Measurements from ENCODE around the gene P2RY14.

The P2RY14 gene

GRCh38 chr3:151278230-151278629 is at the start of gene P2RY14:
TSS of gene P2RY14 (minus strand) at chr3:151278542. CDS start at chr3:151214316, 64,226 bp downstream.
- intact Hi-C loops (cut with DNase I): no loop called here
- DNase-seq: no peak

GRCh38 chr3:151327571-151328198 is 49.3 kb upstream of the P2RY14 start:
- no peak for DNase-seq
- intact Hi-C loops (cut with DNase I): loop anchor here (5.0 kb wide), 1 partner anchor 100 kb away; no protein-coding TSS in a partner anchor

GRCh38 chr3:151322511-151322910 is 44.2 kb upstream of the P2RY14 start:
- DNase-seq: no peak
- intact Hi-C loops (cut with DNase I): no loop called here

GRCh38 chr3:151321526-151321925 is 43.2 kb upstream of the P2RY14 start:
- no peak for DNase-seq
- intact Hi-C loops (cut with DNase I): no loop called here

GRCh38 chr3:151320131-151320530 is 41.8 kb upstream of the P2RY14 start:
- intact Hi-C loops (cut with DNase I): no loop called here
- no peak for DNase-seq

DNA sequence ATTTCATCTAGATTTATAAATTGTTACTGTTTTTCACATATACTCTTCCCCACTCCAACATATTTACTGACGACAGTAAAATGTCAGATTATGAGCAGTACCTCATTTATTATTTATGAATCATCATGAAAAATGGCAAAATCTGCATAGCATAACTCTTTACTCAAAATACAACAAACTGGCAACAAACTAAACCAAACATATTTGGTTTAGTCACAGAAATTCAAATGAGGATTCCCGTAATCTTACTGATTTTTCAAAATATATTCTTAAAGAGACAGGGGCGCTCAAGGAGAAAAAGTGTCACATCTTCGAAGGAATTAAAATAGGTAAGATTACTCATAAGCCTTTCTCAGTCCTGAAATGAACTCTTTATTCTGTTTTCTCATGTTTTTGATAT is 41.3 kb upstream of the P2RY14 start:
- intact Hi-C loops (cut with DNase I): no loop called here
- no peak for DNase-seq

GRCh38 chr3:151318991-151319390 is 40.6 kb upstream of the P2RY14 start:
- no peak for DNase-seq
- intact Hi-C loops (cut with DNase I): no loop called here

DNA sequence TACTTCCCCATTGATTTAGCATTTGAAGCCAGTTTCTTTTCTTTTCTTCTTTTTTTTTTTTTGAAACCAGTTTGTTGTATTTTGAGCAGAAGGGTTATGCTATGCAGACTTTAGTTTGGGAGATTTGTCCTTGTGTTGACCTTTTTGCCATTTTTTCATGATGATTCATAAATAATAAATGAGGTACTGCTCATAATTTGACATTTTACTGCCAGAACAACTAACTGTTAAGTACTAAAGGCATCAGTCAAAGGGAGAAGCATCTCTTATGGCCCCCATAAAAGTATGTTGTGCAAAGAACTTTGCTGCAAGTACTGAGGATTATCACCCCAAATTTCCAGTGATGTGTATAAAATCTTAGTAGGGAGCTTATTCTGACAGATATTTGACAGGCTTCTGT is 40.0 kb upstream of the P2RY14 start:
- DNase-seq: no peak
- intact Hi-C loops (cut with DNase I): no loop called here

DNA sequence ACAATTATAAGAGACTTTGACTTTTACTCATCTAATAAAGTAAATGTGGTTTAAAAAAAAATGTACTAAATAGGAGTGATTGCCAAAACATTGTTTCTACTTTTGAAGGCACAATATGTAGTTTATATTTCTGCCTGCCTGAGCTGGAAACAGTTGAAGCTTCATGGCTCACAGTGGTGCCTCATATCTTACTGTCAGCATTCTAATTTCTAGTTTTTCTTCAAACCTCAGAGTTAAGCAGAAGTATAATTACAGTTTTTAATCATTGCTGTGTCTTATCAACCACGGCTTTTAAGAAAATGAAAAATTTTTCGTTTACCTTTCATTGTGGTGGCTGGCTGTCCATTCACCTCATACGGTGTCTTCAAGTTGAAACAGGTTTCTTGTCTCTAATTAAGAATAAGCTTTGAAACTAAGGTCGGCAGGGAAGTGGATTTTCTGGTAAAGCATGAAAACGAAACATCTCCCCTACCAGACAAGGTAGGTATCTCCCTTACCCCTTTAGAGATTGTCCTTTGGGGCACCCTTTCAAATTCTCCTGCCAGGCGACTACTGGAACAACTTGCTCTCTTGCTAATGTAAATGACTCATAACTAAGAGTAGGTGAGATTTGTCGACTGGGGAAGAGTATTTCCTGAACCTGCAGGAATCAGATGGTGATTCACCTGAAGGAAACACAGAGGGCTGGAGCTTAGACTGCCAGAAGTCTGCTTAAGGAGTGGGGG is 38.1 kb upstream of the P2RY14 start, which contains the start of gene GPR87:
Gene GPR87, minus strand, starts transcription at position 554 of the 725 bp plus-strand sequence. CDS start 16,720 bp downstream, outside the sequence.
- intact Hi-C loops (cut with DNase I): no loop called here
- no peak for DNase-seq

- no peak for DNase-seq
- intact Hi-C loops (cut with DNase I): no loop called here
These were observed 37.5 kb upstream of the P2RY14 start for GRCh38 chr3:151315846-151316245.

GRCh38 chr3:151315136-151315535 is 36.8 kb upstream of the P2RY14 start:
- no peak for DNase-seq
- intact Hi-C loops (cut with DNase I): no loop called here

DNA sequence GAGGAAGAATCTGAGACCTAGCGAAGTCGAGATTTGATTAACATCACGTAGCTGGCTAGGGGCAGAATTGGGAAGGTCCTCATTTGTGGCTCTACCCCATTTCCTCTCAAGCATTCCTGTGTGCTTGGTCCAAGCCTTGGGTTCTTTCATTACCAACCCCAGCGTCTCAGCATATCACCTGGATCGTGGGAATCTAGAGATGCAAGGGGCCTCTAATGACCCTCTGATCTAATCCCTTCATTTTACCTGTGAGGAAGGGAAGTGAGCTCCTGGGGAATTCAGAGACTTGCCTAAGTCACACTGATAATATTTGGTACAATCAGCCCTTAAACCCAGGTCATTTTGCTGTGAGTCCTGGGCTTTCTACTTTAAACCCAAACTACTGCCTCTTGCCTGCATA is 36.3 kb upstream of the P2RY14 start:
- intact Hi-C loops (cut with DNase I): no loop called here
- DNase-seq: no peak

DNA sequence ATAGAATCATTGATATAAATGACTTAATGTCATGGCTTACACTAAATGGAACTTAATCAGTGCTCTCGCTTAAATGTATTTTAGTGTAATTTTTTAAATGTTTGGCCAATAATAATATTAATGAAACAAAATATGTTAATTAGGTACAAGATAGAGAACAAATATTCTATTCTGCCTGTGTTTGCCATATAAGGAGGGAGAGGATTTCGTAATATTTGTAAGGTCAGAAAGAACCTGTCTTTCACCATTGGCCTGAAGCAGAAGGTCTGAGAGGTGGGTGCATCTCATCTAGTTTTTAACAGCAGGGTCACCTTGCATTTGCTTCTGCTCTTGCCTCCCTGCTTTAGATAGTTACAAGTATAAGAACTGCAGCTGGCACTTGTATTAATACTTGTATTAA is 35.8 kb upstream of the P2RY14 start:
- intact Hi-C loops (cut with DNase I): no loop called here
- no peak for DNase-seq

- DNase-seq: no peak
- intact Hi-C loops (cut with DNase I): no loop called here
These were observed 34.6 kb upstream of the P2RY14 start for GRCh38 chr3:151312972-151313371.

DNA sequence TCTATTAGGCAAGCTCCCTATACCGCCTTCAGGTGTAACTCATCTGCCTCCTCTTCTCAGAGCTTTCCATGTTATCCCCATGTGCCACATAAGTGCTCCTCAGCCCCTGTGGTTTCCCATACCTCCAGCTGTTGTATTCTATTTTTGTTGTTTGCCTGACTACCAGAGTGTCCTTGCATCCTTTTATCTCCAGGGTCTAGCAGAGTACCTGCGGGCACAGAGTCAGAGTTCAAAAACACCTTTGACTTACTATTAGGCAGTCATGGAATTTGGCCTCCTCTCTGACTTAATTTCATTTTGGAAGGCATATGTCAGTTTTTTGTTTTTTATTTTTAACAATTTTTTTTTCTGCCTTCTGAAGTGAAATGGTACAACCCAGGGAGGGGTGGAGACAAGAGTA is 31.2 kb upstream of the P2RY14 start:
- intact Hi-C loops (cut with DNase I): no loop called here
- DNase-seq: no peak

GRCh38 chr3:151307583-151308488 is 29.5 kb upstream of the P2RY14 start:
- no peak for DNase-seq

GRCh38 chr3:151307131-151307530 is 28.8 kb upstream of the P2RY14 start:
- intact Hi-C loops (cut with DNase I): no loop called here

More at GRCh38 chr3:151307583-151308488, 29.5 kb upstream of the P2RY14 start:
- intact Hi-C loops (cut with DNase I): no loop called here

DNA sequence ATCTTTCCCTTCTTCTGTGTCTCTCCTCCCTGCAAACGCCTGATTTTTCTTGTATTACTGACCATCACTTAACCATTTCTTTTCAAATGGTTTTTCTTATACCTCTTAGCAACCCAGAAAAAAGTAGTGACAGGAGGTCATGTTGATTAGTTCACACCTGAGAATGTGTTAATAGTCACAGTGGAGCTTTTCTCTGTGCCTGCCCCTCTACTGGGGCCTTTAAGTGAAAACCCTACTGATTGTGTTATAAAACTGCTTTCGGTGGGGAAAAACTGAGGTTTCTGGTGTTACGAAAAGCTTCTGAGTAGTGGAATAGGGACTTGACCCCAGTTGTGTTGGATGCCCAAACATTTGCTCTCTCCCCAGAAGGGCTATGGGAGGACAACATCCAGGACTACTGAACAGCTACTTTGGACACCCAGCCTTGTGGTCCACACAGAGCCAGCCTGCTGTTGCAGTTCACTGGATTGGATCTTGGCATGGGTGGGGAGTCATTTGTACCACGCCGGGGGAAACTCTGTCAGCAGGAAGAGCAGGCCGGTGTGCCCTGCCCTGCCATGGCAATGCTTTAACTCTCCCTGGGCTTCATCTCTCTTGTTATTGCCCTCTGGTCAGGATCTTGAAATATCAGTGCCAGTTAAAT is 27.9 kb upstream of the P2RY14 start:
- intact Hi-C loops (cut with DNase I): no loop called here

More at GRCh38 chr3:151307131-151307530, 28.8 kb upstream of the P2RY14 start:
- DNase-seq: no peak

DNA sequence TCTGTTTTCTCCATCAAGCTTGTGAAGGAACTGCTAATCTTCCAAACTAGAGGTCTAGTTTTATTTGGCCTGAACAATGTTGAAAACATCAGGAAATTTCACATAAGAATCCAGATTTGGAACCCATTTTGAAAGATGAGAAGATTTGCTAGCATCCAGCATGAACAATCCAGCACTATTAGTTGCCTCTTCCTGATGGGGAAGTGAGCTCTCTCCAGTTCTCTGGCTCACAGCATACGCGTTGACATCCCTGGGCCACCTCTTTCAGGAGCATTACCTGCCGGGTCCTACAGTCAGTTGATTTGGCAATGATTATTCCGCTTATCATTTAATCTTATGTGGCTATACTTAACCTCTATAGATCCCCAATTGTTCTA is 27.4 kb upstream of the P2RY14 start:
- no peak for DNase-seq
- intact Hi-C loops (cut with DNase I): no loop called here

More for the DNA sequence above, 27.9 kb upstream of the P2RY14 start:
- DNase-seq: no peak

- DNase-seq: peak in 6 of 10 donors; percentile 20 to 83 (median 42)
- intact Hi-C loops (cut with DNase I): no loop called here
These were observed 26.9 kb upstream of the P2RY14 start for GRCh38 chr3:151305060-151305774.
